Measurements from ENCODE around the gene NTN5.

GRCh38 chr19:48638831-48639381 lies 33.9 kb downstream of the NTN5 start:
- no peak for TF ChIP-seq CTCF (conservative IDR thresholded peaks at IDR 0.05)
- TF ChIP-seq EZH2 (IDR thresholded peaks at IDR 0.05; ENCODE audit: low read depth), result no peak
